Stimulated activated CD8-positive, alpha-beta memory T cell treated with anti-CD3 and anti-CD28 coated beads, Interleukin-4, amount 100 ng/mL, for 4 hours (primary cell): ENCODE data around the gene ICAM2.
"Not testable (repeated sequence)": the region's sequence is repeated elsewhere in the genome, so short reads cannot be mapped to it uniquely, and the experiment has no call there.

ENCODE experiments used
- DNase-seq, 2 donors: peaks; one replicate each; pipeline ENCODE4 v3.0.0-alpha.2; 2020; ENCODE audit warnings: low read depth in 2 of 2, low spot score in 1 of 2

The ICAM2 gene

GRCh38 chr17:64042700-64043485, 22.5 kb upstream of the ICAM2 start:
- DNase-seq: no peak

- no peak for DNase-seq
Observed at GRCh38 chr17:64041912-64042311, 21.5 kb upstream of the ICAM2 start.

- DNase-seq: no peak
Observed at GRCh38 chr17:64040206-64040605, 19.8 kb upstream of the ICAM2 start.

GRCh38 chr17:64039106-64039400, 18.6 kb upstream of the ICAM2 start:
- no peak for DNase-seq

- no peak for DNase-seq
Observed at GRCh38 chr17:64038331-64039105, 18.1 kb upstream of the ICAM2 start.

GRCh38 chr17:64037802-64038201, 17.4 kb upstream of the ICAM2 start:
- DNase-seq: no peak

GRCh38 chr17:64037180-64037579, 16.7 kb upstream of the ICAM2 start:
- no peak for DNase-seq

GRCh38 chr17:64036198-64036922, 15.9 kb upstream of the ICAM2 start:
- no peak for DNase-seq

- DNase-seq: no peak
Observed at GRCh38 chr17:64032081-64032480, 11.6 kb upstream of the ICAM2 start.

GRCh38 chr17:64028874-64029464, 8.5 kb upstream of the ICAM2 start:
- DNase-seq: peak; percentile 41 to 45

GRCh38 chr17:64025732-64026294, 5.4 kb upstream of the ICAM2 start:
- DNase-seq: peak; percentile 74 to 81

- DNase-seq: no peak
Observed at GRCh38 chr17:64024781-64025731, 4.6 kb upstream of the ICAM2 start.

GRCh38 chr17:64024215-64024654, 3.8 kb upstream of the ICAM2 start:
- DNase-seq: no peak

GRCh38 chr17:64022611-64023063, 2.2 kb upstream of the ICAM2 start:
- no peak for DNase-seq

- DNase-seq: not testable (repeated sequence)
Observed at GRCh38 chr17:64019551-64019961, 877 bp downstream of the ICAM2 start.

GRCh38 chr17:64017381-64017980, 3.0 kb downstream of the ICAM2 start:
- no peak for DNase-seq

GRCh38 chr17:64016974-64017373, 3.5 kb downstream of the ICAM2 start:
- no peak for DNase-seq

GRCh38 chr17:64016231-64016784, 4.1 kb downstream of the ICAM2 start:
- DNase-seq: no peak

- DNase-seq: no peak
Observed at GRCh38 chr17:64015447-64015846, 5.0 kb downstream of the ICAM2 start.
